ENCODE results near the gene NOP53. TPM values are rescaled to one million over a fixed set of nuclear protein-coding genes. Genes with fewer than 3 reads are reported as not detected.

Gene NOP53
- total and polyA plus RNA-seq, 2 of the 4 experiments (the other 2 are of a cell fraction) = 59.5 to 83.2 TPM

DNA sequence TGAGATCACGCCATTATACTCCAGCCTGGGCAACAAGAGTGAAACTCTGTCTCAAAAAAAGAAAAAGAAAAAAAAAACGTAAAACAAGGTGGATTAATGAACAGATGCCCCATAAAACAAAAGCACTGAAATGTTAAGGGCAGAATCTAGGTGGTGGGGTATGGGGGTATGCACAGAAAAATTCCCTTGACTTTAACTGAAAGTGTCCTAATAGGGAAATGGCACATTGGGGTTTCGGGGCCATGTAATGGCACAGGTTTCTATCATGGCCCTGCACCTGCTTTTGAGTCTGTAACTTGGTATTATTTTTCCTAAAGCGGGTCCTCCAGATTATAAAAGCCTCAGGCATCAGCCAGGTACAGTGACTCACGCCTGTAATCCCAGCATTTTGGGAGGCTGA is 16.2 kb downstream of the NOP53 start:
- Histone ChIP-seq H4K5ac (ENCODE audit: low read depth, low read length) (no peak overlapping the region), H3K23ac (ENCODE audit: low read depth, low read length) (no peak overlapping the region), H2BK15ac (ENCODE audit: low read depth, low read length) (no peak overlapping the region), H2BK5ac (ENCODE audit: low read depth, low read length, poor library complexity, severe bottlenecking) (no peak overlapping the region), H3K18ac (ENCODE audit: low read depth, low read length) (no peak overlapping the region), H2AK9ac (replicated peaks; ENCODE audit: low read depth, low read length, poor library complexity) (no peak overlapping the region), H2AFZ (replicated peaks; ENCODE audit: low read length, poor library complexity) (no peak overlapping the region), H3K9ac (ENCODE audit: low read depth, low read length) (no peak overlapping the region), H3K36me3 (ENCODE audit: control insufficient read depth, insufficient read depth, low read length) (peaks cover 29% of the 10 kb centered on the region), H3K56ac (ENCODE audit: extremely low read depth, insufficient read depth, low read length) (no peak overlapping the region), H3K14ac (replicated peaks; ENCODE audit: low read depth, low read length) (no peak overlapping the region), H2BK20ac (ENCODE audit: low read depth, low read length) (no peak overlapping the region), H3K9me3 (ENCODE audit: control insufficient read depth, insufficient read depth, low read length) (no peaks in the 10 kb centered on the region), H3K9me1 (ENCODE audit: insufficient read depth, low read length) (no peaks in the 10 kb centered on the region), H3K79me1 (ENCODE audit: low read depth in 1 of 2, low read length in 2 of 2) (no peaks in the 10 kb centered on the region; a peak in 1 of 4 replicates), H3K4me2 (ENCODE audit: low read depth, low read length) (no peak overlapping the region), H4K91ac (ENCODE audit: insufficient read depth, low read depth, low read length) (no peak overlapping the region), H4K8ac (ENCODE audit: low read depth in 2 of 2, low read length in 2 of 2) (no peak overlapping the region), H3K27ac (ENCODE audit: insufficient read depth, low read length) (no peak overlapping the region), H4K20me1 (ENCODE audit: insufficient read depth, low read length) (no peaks in the 10 kb centered on the region), H3K4me3 (ENCODE audit: insufficient read depth, low read depth, low read length) (no peak overlapping the region), H3K4ac (ENCODE audit: low read depth, low read length) (no peak overlapping the region), H2BK120ac (ENCODE audit: low read depth, low read length) (no peak overlapping the region), H3K4me1 (ENCODE audit: control insufficient read depth, insufficient read depth, low read length) (no peaks in the 10 kb centered on the region), H2AK5ac (ENCODE audit: low read depth, low read length) (no peak overlapping the region), H3K27me3 (ENCODE audit: control insufficient read depth, insufficient read depth, low read length) (no peaks in the 10 kb centered on the region)
- dilution Hi-C loops (cut with HindIII; ENCODE audit: low sequenced_read_pairs, unreplicated experiment) (no loop called here), in situ Hi-C loops (cut with MboI; ENCODE audit: low sequenced_read_pairs) (no loop called here), intact Hi-C loops (cut with micrococcal nuclease) (no loop called here)
- no peak for TF ChIP-seq MXI1 (IDR thresholded peaks at IDR 0.05; ENCODE audit: borderline replicate concordance, low read depth, low read length)
- ATAC-seq (ENCODE audit: low read depth) (no peak), DNase-seq (no peak)
- no CpG with 5 or more reads among the region's 5 CpGs for WGBS, 2 experiments (ENCODE audit: extremely low coverage in 2 of 2, insufficient read length in 1 of 2)
- CTCF ChIA-PET = no interaction called here
- no TSS peak for BruUV-seq (replicated peaks)
- POLR2A ChIA-PET (ENCODE audit: unreplicated experiment) = no interaction called here

All from IMR-90 (cell line).